T follicular helper cell (primary cell): ENCODE measurements around the gene AACS.
"Not testable (repeated sequence)": the region's sequence is repeated elsewhere in the genome, so short reads cannot be mapped to it uniquely, and the experiment has no call there.

Experiments used
- DNase-seq: peaks from one replicate; pipeline ENCODE4 v3.0.0-alpha.2; 2020; ENCODE audit warnings: low read depth

AACS gene

DNA sequence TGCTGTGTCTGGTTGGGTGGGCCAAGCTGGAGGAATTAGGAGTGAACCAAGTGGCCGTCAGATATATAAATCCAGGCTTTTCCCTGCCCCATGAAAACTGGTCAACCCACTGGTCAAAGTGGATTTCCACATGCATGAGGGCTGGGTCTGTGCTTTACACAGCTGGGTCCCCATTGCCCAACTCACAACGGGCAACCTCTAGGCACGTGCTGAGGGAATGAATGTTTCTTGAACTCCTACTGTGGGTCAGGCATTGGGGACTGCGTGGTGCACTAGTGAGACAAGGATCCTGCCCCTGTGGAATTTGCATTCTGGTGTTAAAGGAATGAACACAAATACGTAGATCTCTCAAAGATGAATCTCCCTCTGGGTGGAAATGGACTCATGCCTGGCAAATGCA, 7.5 kb upstream of the AACS start:
- DNase-seq: no peak

DNA sequence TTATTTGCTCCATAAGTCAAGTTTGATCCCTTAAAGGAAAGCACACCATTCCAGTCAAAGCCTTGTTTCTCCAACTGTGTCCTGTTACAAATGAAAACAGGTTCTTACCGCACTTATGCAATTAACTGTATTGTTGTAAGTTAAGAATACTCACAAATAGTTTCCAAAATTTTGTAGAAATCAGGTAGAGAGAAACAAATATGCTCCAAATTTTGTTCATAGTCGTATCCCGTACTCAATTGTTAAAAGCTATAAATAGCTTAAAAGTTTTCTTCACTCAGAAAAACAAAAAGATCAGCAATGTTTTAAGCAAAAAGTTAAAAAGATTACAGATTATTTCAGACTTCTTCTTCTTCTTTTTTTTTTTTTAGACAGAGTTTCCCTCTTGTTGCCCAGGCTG, 4.0 kb upstream of the AACS start:
- DNase-seq: no peak

DNA sequence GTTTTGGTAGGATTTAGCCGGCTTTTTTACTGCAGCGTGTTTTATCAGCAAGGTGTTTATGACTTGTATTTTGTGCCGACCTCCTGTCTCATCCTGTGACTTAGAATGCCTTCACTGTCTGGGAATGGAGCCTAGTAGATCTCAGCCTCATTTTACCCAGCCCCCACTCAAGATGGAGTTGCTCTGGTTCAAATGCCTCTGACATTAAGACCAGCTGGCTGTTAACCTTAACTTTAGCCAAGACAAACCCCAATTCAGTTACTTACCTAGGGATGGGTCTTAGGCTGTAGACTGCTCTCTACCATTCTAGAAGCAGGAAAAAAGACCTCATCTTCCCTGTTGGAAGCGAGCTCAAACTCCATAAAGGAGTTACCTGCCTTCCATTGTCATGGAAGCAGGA, 1.7 kb upstream of the AACS start:
- not testable (repeated sequence) for DNase-seq

DNA sequence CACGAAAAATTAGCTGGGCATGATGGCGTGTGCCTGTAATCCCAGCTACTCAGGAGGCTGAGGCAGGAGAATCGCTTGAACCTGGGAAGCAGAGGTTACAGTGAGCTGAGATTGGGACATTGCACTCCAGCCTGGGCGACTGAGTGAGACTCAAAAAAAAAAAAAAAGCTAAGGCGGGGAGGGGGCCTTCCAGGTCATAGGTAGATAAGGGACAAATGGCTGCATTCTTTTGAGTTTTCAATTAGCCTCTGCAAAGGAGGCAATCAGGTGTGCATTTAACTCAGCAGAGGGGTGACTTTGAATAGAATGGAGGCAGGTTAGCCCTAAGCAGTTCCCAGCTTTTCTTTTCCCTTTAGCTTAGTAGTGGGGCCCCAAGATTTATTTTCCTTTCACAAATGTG, 743 bp upstream of the AACS start:
- no peak for DNase-seq

DNA sequence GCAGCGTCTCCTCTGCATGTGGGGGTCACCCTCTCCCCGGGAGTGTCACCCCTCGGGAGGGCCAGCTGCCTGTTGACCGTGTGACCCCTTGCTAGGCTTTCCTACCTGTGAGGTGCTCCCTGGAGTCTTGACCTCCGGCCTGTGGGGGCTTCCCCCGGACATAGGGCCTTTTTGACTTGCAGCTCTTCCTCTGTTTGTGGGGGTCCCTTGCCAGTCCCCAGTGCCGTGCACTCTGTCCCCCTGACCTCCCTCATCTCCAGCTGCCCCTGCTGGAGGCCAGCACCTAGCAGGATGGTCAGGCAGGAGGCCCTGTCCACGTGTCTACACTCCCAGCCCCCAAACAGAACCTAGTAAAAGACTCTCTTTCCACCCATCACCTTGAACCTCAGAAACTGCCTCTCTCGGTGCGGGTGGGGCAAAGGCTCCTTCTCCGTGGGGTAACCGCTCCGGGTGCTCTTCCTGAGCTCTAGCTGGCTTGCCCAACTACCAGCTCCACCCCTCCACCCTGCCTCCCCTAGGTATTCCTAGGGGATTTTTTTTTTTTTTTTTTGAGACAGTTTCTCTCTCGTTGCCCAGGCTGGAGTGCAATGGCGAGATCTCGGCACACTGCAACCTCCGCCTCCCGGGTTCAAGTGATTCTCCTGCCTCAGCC, 810 bp downstream of the AACS start:
- DNase-seq: no peak

DNA sequence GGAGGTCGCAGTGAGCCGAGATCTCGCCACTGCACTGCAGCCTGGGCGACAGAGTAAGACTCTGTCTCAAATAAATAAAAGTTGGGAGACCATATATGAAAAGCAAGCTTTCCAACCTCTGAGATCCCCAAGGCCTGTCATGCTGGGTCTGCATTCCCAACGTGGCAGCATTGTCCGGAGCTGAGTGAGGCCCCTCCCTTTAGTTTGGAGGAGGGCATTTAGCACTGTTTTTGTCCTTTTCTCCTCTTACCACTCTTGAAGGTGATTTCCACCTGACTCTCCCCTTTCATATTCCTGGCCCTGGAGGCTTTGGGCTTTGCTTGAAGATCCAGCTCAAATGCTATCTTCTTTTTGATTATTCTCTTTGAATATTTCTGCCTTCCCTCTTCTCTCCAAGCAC, 3.2 kb downstream of the AACS start:
- no peak for DNase-seq

DNA sequence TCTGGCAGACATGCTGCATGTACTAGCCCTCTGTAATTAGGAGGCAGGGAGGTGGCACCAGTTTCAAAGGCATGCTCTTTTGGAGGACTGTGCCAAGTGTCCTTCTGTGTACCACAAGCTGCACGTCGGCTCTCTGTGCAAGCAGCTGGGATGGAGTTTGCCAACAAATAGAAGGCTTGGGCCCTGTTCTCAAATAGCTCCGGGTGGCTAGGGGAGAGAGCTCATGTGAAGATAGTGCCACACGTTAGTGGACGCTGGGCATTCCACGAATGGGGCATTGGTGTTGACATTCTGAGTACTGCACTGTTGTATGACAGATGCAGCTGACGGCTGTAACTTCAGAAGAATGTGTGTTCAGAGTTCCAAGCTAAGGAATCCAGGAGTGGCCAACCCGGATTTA, 4.4 kb downstream of the AACS start:
- DNase-seq: no peak

DNA sequence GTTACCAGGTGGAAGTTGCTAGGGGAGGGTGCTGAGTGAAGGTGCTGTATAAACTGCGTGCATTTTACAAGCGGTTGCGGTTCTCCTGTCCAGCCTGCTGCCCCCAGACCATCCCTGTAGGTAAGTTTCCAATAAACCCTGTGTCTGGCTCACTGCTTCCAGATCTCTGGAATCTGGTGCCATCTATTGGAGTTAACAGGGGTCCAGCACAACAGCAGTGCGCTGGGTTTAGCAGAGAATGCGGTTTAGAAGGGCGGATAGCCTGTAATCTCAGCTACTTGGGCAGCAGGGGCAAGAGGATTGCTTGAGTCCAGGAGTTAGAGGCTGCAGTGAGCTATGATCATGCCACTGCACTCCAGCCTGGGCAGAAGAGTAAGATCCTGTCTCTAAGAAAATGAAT, 4.9 kb downstream of the AACS start:
- no peak for DNase-seq

DNA sequence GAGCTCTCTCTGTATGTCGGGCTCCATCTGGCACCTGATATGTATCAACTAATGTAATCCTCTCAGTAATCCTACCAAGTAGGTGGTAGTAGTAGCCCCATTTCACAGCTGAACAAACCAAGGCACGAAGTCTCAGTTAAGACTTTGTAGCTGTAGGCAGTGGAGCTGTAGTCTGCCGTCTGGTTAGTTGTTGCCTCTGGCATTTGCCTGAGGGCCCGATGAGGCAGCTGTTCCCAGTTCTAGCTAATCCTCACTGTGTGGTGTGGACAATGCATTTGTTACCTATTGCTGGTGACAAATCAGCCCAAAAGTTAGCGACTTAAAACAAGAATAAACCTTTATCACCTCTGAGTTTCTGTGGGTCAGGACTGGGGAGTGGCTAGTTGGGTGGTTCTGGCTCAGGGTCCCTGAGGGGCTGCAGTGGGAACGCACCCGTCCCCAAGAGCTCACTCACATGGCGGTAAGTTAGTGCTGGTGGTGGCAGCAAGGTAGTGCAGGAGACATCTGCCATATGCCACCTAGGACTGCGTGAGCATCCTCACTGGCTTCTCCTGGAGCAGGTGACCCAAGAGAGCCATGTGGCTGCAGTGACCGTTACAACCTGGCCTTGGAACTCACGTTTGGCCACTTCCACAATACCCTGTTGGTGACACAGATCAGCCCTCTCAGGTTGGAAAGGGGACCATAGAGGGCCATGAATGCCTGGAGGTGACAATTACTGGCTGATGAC, 5.6 kb downstream of the AACS start:
- DNase-seq: no peak

DNA sequence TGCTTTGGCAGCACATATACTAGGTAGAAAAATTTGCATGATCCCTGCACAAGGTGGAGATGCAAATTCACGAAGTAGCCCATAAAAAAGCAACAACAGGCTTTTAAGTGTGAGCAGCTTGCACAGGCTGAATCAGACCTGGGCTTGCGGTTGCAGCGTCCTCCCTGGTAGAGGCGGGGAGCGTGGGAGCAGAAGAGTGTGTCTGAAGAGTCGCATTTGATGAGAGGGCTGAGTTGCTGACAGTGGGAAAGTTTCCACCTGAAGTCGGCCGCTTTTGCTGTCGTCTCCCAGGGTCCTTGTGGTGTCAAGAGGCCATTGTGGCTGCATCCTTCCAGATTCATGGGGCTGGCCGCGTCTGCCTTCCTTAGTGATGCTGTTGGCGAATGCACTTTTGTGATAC, 6.2 kb downstream of the AACS start:
- no peak for DNase-seq

DNA sequence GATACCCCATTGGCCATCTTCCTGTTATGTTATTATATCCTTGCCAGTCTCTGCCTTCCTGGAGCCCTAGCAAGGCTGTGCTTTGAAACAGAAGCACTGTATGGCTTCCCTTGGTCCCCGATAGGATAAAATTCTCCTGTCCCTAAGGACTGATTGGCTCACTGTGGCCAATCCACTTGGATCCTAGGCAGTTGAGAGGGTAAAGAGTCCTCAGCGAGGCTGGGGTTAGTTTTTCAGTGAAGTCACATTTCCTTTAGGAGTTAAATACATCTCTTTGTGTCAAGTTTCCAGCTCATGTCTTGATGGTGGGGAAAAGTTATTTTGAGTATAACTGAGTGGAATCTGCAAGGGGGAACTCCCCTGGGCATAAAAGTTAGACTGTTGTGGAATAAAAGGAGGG, 7.3 kb downstream of the AACS start:
- DNase-seq: no peak

DNA sequence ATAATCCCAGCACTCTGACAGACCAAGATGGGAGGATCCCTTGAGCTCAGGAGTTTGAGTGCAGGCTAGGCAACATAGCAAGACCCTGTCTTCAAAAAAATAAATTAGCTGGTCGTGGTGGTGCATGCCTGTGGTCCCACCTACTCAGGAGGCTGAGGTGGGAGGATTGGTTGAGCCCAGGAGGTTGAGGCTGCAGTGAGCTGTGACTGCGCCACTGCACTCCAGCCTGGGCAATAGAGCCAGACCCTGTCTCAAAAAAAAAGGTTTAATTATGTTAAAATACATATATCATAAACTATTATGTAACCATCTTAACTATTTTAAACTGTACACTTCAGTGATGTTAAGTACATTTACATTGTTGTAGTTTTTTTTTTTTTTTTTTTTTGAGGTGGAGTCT, 9.1 kb downstream of the AACS start:
- not testable (repeated sequence) for DNase-seq

DNA sequence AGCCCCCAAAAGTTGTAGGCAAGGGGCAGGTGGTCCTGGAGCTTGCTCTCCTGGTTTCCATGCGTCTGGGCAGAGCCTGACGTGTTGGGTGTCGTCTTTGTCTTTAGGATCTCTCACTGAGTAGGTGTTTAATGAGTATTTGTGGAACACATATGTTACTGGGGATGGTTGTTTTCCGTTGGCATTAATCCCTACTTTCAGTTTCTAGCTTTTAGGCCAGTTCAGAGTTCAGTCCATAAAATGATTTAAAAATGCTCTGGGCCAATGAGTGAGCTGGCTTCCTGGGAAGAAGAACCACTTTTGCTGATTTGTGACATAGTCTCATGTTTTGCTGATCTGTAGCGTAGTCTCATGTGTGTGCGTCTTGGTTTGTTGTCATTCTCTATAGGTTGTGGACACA, 10.9 kb downstream of the AACS start:
- no peak for DNase-seq

DNA sequence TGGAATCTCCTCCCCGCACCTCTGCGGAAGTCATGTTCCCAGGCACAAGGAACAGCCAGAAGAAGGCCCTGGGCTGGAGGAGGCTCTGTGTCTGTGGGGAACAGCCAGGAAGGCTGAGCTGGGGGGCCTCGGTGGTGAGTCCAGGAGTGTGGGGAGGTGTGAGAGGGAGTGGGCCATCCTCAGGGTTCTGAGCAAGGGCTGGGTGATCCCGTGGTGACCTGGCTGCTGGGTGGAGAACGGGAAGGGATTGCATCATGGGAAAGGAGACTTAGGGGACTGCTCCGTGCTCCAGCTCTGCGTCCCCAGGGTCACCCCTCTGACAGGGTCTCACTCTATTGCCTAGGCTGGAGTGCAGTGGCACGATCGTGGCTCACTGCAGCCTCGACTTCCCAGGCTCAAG, 13.8 kb downstream of the AACS start:
- no peak for DNase-seq

DNA sequence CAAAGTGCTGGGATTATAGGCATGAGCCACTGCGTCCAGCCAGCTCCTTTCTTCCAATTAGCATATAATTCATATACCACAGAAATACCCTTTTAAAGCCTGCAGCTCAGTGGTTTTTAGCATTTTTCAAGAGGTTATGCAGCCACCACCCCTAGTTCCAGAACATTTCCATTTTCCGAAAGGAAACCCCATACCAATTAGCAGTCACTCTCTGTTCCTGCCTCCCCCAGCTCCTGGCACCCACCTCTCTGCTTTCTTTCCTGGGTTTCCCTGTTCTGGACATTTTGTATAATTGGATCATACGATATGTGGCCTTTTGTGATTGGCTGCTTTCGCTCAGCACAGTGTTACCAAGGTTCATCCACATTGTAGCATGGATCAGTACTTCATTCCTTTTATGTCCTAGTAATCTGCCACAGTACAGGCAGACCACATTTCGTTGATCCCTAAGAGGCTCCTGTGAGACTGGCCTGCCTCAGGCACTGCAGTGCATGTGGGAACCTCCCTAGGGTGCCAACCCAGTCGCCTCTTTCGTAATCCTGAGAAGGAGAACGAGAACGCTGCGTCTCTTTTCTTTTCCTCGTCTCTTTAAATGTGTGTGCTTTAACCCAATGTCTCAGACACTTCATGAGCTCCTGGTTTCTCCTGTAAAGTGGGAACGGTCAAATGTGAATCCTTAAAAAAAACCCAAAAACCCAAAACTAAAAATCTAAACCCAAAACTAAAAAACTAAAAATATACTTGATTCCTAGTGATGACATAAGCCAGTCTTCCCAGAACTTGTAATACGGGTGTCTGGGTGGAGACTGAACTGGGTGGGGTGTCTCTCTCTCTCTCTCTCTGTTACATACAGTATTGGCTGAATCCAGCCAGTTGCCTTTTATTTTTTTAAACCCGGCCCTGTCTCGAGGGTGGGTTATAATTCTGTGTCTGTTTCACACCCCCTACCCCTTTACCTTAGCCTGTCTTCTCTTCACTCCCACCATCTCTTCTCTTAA, 14.7 kb downstream of the AACS start:
- DNase-seq: no peak

DNA sequence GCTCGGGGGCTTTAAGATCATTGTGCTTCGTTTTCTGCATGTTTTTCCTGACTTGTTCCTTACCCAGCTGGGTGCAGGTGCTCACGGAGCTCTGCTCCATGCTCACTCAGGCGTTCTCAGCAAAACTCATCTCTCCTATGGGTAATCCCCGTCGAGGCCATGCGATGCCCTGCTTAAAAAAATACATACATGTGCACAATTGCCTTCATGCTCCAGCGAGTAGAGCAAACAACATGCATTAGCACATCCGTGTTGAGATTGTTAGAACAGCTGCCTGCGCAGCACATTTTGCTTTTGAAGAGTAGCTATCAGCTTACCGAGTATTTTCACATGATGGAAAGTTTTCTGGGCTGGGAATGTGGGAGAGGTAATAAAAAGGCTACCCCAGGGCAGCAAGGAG, 16.2 kb downstream of the AACS start:
- DNase-seq: no peak

DNA sequence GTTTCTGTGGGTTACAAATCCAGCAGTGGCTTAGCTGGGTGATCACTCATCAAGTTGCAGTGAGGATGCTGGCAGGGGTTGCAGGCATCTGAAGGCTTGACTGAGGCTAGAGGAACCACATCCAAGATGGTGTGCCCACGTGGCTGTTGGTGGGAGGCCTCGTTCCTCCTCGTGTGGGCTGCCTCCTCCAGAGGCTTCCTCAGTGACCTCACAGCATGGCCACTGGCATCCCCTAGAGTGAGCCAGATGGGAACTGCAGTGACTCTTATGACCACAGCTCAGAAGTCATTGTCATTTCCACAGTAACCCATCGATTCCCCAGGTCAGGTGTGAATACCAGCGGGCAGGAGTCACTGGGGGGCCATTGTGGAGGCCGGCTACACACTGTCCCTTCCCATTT, 17.8 kb downstream of the AACS start:
- DNase-seq: no peak

DNA sequence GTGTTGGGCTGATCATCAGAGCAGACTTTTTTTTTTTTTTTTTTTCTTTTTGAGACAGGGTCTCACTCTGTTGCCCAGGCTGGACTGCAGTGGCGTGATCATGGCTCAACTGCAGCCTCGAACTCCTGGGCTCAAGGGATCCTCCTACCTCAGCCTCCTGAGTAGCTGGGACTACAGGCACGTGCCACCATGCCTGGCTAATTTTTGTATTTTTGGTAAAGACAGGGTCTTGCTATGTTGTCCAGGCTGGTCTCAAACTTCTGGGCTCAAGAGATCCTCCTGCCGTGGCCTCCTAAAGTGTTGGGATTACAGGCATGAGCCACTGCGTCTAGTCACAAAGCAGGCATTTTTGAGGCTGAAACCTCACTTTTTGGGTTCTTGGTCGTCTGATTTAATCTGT, 23.0 kb downstream of the AACS start:
- not testable (repeated sequence) for DNase-seq

DNA sequence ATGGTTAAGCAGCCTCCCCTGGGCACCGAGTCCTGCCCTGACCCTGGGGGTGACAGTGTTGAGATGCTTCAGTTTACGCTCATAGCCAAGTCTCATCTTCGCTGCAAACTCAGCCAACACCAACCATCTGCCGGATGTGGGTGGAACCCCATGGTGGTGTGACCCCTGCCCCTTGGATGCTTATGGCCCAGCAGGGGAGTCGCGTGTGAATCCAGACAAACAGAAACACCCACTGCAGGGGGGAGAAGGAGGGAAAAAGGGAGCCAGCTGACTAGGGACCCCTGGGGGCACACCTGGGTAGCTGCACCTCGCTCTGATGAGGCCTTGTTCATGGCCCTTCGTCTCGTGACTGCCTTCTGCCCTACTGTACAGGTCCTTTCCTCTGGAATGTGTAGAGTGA, 23.8 kb downstream of the AACS start:
- no peak for DNase-seq

DNA sequence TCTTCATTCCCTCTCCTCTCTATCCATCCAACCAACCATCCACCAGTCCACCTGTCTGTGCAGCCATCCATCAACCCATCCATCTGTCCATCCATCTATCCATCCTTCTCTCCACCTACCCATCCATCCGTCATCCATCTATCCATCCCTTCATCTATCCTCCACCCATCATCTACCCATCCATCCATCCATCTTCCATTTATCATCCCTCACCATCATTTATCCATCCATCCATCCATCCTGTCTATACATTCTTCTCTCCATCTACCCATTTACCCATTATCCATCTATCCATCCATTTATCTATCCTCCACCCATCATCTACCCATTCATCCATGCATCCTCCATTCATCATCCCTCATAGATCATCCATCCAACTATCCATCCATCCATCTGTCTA, 24.4 kb downstream of the AACS start:
- DNase-seq: no peak

DNA sequence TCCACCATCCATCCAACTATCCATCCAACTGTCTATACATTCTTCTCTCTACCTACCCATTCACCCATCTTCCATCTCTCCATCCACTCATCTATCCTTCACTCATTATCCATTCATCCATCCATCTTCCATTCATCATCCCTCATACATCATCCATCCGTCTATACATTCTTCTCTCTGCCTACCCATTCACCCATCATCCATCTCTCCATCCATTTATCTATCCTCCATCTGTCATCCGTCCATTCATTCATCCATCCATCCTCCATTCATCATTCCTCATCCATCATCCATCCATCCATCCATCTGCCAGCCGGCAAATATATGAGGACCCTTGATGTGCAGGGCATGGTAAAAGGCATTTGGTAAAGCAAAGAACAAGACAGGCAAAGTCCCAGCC, 25.2 kb downstream of the AACS start:
- no peak for DNase-seq

DNA sequence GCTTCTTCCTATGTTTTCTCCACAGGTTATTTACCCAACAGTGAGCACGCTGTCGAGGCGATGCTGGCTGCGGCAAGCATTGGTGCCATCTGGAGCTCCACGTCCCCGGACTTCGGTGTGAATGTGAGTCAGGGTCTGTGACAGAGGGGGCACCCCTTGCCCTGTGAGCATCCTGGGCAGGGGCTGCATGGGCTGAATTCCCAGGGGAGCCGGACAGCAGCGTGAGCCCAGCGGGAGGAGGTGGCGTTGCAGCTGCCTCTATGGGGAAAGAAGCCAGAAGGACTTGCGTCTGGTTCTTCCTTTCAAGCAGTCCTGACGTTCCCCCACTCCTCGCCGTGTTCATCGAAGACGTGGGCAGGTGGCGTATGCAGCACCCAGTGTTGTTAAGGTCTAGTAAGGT, 26.2 kb downstream of the AACS start:
- no peak for DNase-seq
